Bronchial epithelial cell (primary cell): ENCODE data around the gene TMSB15B. TPM values are rescaled to one million over a fixed set of nuclear protein-coding genes. Genes with fewer than 3 reads are reported as not detected.
"Not testable (repeated sequence)": the region's sequence is repeated elsewhere in the genome, so short reads cannot be mapped to it uniquely, and the experiment has no call there.

Experiments
- DNase-seq: peaks from one replicate; pipeline ENCODE4 v3.0.0-alpha.2; 2010; ENCODE audit warnings: low read depth
- FAIRE-seq: peaks from 2 replicates; lab custom pipeline; 2011; peaks lifted over from hg19 to GRCh38; lab: Jason Lieb, UNC
- H3K27me3 ChIP-seq: 2 replicates; pipeline ENCODE4 v1.5.1; 2011; ENCODE audit warnings: low read length; ENCODE audit not compliant: control insufficient read depth, insufficient read depth
- H3K36me3 ChIP-seq: 2 replicates; pipeline ENCODE4 v1.5.1; 2011; ENCODE audit warnings: low read length; ENCODE audit not compliant: control insufficient read depth, insufficient read depth
- H3K4me3 ChIP-seq: 2 replicates; pipeline ENCODE4 v1.5.1; 2011; ENCODE audit warnings: mild to moderate bottlenecking, low read depth, low read length, control low read depth
- total RNA-seq: library from RNA; depleted of rRNA; stranded (reverse); fragments of >200 nt; gene quantifications from 2 replicates; pipeline ENCODE4 v1.2.1, GENCODE V29; 2014
- TF ChIP-seq, protein P1 (sequence below): IDR thresholded peaks from 2 replicates; pipeline ENCODE4 v1.5.1; 2011; ENCODE audit warnings: mild to moderate bottlenecking, moderate library complexity, low read length, control low read depth, inconsistent platforms; ENCODE audit not compliant: insufficient read depth, severe bottlenecking

The TMSB15B gene
- total RNA-seq, 1 donor from 2014 or later = 1.1 TPM

DNA sequence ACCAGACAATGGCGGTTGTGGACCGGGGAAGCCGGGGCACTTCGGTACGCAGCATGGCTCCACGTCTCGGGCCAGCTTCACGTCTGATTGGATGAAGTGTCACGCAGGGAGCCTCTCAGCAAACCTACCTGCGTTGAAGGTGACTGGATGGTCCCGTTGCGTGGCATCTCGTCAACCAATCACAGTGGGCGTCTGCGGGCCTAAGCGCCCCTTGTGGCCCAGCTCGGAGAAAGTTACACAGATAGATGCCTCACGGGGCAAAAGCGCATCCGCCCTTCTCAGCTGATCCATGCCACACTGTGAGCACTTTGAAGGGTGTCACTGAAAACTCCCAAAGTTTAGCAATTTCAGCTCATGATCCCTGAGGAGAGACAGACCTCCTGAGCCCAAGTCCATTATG is 51.2 kb downstream of the TMSB15B start, which contains the start of gene H2BW1:
Gene H2BW1, minus strand, starts transcription at position 103 of the 400 bp plus-strand sequence. CDS start 132 bp downstream, outside the sequence.
- DNase-seq (no peak), FAIRE-seq (no peak)
- no peak within 1 kb of the TSS for H3K4me3 ChIP-seq
- TF ChIP-seq, protein P1, sequence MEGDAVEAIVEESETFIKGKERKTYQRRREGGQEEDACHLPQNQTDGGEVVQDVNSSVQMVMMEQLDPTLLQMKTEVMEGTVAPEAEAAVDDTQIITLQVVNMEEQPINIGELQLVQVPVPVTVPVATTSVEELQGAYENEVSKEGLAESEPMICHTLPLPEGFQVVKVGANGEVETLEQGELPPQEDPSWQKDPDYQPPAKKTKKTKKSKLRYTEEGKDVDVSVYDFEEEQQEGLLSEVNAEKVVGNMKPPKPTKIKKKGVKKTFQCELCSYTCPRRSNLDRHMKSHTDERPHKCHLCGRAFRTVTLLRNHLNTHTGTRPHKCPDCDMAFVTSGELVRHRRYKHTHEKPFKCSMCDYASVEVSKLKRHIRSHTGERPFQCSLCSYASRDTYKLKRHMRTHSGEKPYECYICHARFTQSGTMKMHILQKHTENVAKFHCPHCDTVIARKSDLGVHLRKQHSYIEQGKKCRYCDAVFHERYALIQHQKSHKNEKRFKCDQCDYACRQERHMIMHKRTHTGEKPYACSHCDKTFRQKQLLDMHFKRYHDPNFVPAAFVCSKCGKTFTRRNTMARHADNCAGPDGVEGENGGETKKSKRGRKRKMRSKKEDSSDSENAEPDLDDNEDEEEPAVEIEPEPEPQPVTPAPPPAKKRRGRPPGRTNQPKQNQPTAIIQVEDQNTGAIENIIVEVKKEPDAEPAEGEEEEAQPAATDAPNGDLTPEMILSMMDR = no peak
- H3K36me3 ChIP-seq = no peaks in the 10 kb centered on the region
- H3K27me3 ChIP-seq = no peaks in the 10 kb centered on the region

DNA sequence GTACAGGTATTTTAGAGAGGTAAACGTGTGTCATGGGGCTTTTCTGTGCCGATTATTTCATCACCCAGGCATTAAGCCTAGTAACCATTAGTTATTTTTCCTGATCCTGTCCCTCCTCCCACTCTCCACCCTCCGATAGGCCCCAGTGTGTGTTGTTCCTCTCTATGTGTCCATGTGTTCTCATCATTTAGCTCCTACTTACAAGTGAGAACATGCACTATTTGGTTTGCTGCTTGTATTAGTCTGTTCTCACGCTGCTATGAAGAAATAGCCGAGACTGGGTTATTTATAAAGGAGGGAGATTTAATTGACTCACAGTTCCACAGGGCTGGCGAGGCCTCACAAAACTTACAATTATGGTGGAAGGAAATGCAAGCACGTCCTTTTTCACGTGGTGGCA is 53.1 kb downstream of the TMSB15B start:
- not testable (repeated sequence) for H3K27me3 ChIP-seq, H3K4me3 ChIP-seq, H3K36me3 ChIP-seq, FAIRE-seq
- peak; percentile 78 for DNase-seq

Other genes starting within 250 kb of the TMSB15B start
- not detected in 2 replicates for gene PLP1, start 185.8 kb upstream of the TMSB15B start, total RNA-seq
- not detected in 2 replicates for gene RAB9B, start 130.4 kb upstream of the TMSB15B start, total RNA-seq
- gene H2BW1, start 51.1 kb downstream of the TMSB15B start, total RNA-seq = not detected in 2 replicates
- not detected in 2 replicates for gene H2BW2, start 77.3 kb downstream of the TMSB15B start, total RNA-seq
- 0.79 and 1.8 TPM in 2 replicates for gene TMSB15C, start 113.6 kb downstream of the TMSB15B start, total RNA-seq
- gene ZCCHC18, start 149.9 kb downstream of the TMSB15B start, total RNA-seq = not detected in 2 replicates
- gene SLC25A53, start 194.4 kb downstream of the TMSB15B start, total RNA-seq = 4.2 and 7.0 TPM in 2 replicates
- gene FAM199X, start 203.8 kb downstream of the TMSB15B start, total RNA-seq = 30.1 and 31.9 TPM in 2 replicates